ENCODE measurements around the gene SLC27A3.
"Not testable (repeated sequence)": the region's sequence is repeated elsewhere in the genome, so short reads cannot be mapped to it uniquely, and the experiment has no call there.

The SLC27A3 gene

DNA sequence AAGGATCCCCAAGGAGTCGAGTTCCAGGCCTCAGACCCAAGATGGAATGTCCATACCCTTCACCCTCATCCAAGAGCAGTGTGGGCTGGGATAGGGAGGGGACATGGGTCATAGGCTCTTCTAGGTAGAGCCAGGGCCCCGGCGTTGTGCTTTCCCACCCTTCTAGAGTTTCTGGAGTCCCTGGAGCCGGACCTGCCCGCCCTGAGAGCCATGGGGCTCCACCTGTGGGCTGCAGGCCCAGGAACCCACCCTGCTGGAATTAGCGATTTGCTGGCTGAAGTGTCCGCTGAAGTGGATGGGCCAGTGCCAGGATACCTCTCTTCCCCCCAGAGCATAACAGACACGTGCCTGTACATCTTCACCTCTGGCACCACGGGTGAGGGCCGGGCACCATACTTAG, 1.1 kb downstream of the SLC27A3 start:
- Histone ChIP-seq H3K4me1 (ENCODE audit: insufficient read depth, low read length) (peaks cover 30% of the 10 kb centered on the region), H3K27ac (ENCODE audit: low read depth, low read length) (peak overlapping the region; percentile 94), H3K27me3 (ENCODE audit: control insufficient read depth in 1 of 2, insufficient read depth in 2 of 2, low read length in 2 of 2) (no peaks in the 10 kb centered on the region), H3K4me3 (ENCODE audit: low read depth in 1 of 2, low read length in 2 of 2) (peak overlapping the region; percentile 73 to 98), H3K9ac (ENCODE audit: low read length) (peak overlapping the region; percentile 55), H3K36me3 (ENCODE audit: insufficient read depth, low read length) (peaks cover 26% of the 10 kb centered on the region), H3K9me3 (ENCODE audit: low read length) (no peaks in the 10 kb centered on the region)

DNA sequence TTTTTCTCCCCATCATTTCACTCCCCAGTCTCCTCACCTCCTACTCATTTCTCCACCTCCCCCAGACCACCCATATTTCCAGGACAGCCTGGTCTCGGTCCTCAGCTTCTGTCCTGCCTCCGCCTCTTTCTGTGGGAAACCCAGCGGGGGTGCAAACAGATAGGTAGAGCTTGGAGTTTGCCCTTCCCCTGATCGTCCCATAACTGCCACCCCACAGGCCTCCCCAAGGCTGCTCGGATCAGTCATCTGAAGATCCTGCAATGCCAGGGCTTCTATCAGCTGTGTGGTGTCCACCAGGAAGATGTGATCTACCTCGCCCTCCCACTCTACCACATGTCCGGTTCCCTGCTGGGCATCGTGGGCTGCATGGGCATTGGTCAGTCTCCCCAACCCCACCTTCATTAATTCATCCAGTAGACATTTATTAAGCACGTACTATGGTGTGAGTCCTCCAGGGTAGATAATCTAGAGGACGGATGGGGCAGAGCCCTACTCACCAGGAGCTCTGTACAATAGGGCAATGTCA, 1.7 kb downstream of the SLC27A3 start:
- no peaks in the 10 kb centered on the region for H3K9me3 ChIP-seq (ENCODE audit: low read length)
- no peaks in the 10 kb centered on the region for H3K27me3 ChIP-seq (ENCODE audit: control insufficient read depth in 1 of 2, insufficient read depth in 2 of 2, low read length in 2 of 2)
- H3K27ac ChIP-seq (ENCODE audit: low read depth, low read length) = no peak overlapping the region
- peaks cover 30% of the 10 kb centered on the region for H3K4me1 ChIP-seq (ENCODE audit: insufficient read depth, low read length)
- peak overlapping the region; percentile 73 to 98 for H3K4me3 ChIP-seq (ENCODE audit: low read depth in 1 of 2, low read length in 2 of 2)
- H3K9ac ChIP-seq (ENCODE audit: low read length) = no peak overlapping the region
- H3K36me3 ChIP-seq (ENCODE audit: insufficient read depth, low read length) = peaks cover 20% of the 10 kb centered on the region

GRCh38 chr1:153777648-153778047, 2.4 kb downstream of the SLC27A3 start:
- Histone ChIP-seq H3K9me3 (ENCODE audit: low read length) (no peaks in the 10 kb centered on the region), H3K4me1 (ENCODE audit: insufficient read depth, low read length) (peaks cover 32% of the 10 kb centered on the region), H3K27me3 (ENCODE audit: control insufficient read depth in 1 of 2, insufficient read depth in 2 of 2, low read length in 2 of 2) (no peaks in the 10 kb centered on the region), H3K4me3 (ENCODE audit: low read depth in 1 of 2, low read length in 2 of 2) (no peak overlapping the region), H3K9ac (ENCODE audit: low read length) (no peak overlapping the region), H3K36me3 (ENCODE audit: insufficient read depth, low read length) (peaks cover 16% of the 10 kb centered on the region), H3K27ac (ENCODE audit: low read depth, low read length) (no peak overlapping the region)

GRCh38 chr1:153778051-153778823, 3.0 kb downstream of the SLC27A3 start:
- Histone ChIP-seq H3K4me1 (ENCODE audit: insufficient read depth, low read length) (peaks cover 36% of the 10 kb centered on the region), H3K27me3 (ENCODE audit: control insufficient read depth in 1 of 2, insufficient read depth in 2 of 2, low read length in 2 of 2) (no peaks in the 10 kb centered on the region), H3K4me3 (ENCODE audit: low read depth in 1 of 2, low read length in 2 of 2) (no peak overlapping the region), H3K36me3 (ENCODE audit: insufficient read depth, low read length) (peaks cover 11% of the 10 kb centered on the region), H3K27ac (ENCODE audit: low read depth, low read length) (no peak overlapping the region), H3K9me3 (ENCODE audit: low read length) (no peaks in the 10 kb centered on the region), H3K9ac (ENCODE audit: low read length) (no peak overlapping the region)

DNA sequence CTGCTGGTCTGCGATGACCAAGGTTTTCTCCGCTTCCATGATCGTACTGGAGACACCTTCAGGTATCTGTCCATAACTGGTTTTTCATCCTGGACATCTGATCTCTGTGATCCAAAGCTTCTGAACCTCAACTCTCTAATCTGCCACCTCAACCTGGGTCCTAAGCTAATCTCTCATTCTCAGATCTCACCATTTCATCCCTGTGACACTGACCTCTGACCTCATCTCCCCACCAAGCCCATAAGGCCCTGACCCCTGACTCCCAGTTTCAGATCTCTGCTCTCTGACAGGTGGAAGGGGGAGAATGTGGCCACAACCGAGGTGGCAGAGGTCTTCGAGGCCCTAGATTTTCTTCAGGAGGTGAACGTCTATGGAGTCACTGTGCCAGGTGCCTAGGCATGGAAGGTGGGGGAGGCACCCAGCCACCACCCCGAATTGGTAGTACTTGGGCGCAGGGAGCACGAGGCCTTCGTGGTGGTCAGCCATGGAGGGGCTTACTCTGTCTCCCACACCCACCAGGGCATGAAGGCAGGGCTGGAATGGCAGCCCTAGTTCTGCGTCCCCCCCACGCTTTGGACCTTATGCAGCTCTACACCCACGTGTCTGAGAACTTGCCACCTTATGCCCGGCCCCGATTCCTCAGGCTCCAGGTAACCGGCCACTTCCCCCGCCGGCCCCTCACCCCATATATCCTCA, 3.8 kb downstream of the SLC27A3 start:
- Histone ChIP-seq H3K4me1 (ENCODE audit: insufficient read depth, low read length) (peaks cover 39% of the 10 kb centered on the region), H3K9me3 (ENCODE audit: low read length) (no peaks in the 10 kb centered on the region), H3K9ac (ENCODE audit: low read length) (no peak overlapping the region), H3K27ac (ENCODE audit: low read depth, low read length) (no peak overlapping the region), H3K27me3 (ENCODE audit: control insufficient read depth in 1 of 2, insufficient read depth in 2 of 2, low read length in 2 of 2) (no peaks in the 10 kb centered on the region), H3K36me3 (ENCODE audit: insufficient read depth, low read length) (peaks cover 7% of the 10 kb centered on the region), H3K4me3 (ENCODE audit: low read depth in 1 of 2, low read length in 2 of 2) (no peak overlapping the region)

DNA sequence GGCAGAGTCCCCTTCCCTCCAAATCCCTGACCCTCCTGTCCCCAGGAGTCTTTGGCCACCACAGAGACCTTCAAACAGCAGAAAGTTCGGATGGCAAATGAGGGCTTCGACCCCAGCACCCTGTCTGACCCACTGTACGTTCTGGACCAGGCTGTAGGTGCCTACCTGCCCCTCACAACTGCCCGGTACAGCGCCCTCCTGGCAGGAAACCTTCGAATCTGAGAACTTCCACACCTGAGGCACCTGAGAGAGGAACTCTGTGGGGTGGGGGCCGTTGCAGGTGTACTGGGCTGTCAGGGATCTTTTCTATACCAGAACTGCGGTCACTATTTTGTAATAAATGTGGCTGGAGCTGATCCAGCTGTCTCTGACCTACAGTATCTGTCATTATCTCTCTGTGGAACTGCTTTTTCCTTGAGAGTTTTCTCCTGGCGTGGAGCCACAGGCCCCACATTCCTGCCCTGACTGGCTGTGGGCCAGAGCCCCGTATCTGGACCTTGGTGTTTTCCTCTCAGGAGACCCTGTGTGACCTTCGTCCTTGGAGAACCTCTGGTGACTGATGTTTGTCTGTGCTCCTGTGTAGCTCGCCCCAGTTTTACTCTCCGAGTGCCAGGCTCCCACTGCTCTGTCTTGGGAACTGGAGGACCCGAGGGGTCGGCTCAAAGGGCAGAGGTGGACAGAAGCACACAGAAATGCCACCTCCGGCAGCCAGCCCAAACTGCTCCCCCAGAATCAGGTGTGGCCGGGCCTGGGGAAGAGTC, 4.8 kb downstream of the SLC27A3 start:
- no peak overlapping the region for H3K27ac ChIP-seq (ENCODE audit: low read depth, low read length)
- H3K4me1 ChIP-seq (ENCODE audit: insufficient read depth, low read length) = peaks cover 32% of the 10 kb centered on the region
- H3K4me3 ChIP-seq (ENCODE audit: low read depth in 1 of 2, low read length in 2 of 2) = no peak overlapping the region
- no peaks in the 10 kb centered on the region for H3K27me3 ChIP-seq (ENCODE audit: control insufficient read depth in 1 of 2, insufficient read depth in 2 of 2, low read length in 2 of 2)
- peaks cover 7% of the 10 kb centered on the region for H3K36me3 ChIP-seq (ENCODE audit: insufficient read depth, low read length)
- no peaks in the 10 kb centered on the region for H3K9me3 ChIP-seq (ENCODE audit: low read length)
- no peak overlapping the region for H3K9ac ChIP-seq (ENCODE audit: low read length)

- H3K9ac ChIP-seq (ENCODE audit: low read length) = no peak overlapping the region
- H3K27ac ChIP-seq (ENCODE audit: low read depth, low read length) = no peak overlapping the region
- H3K27me3 ChIP-seq (ENCODE audit: control insufficient read depth in 1 of 2, insufficient read depth in 2 of 2, low read length in 2 of 2) = no peaks in the 10 kb centered on the region
- H3K4me3 ChIP-seq (ENCODE audit: low read depth in 1 of 2, low read length in 2 of 2) = no peak overlapping the region
- H3K9me3 ChIP-seq (ENCODE audit: low read length) = no peaks in the 10 kb centered on the region
- H3K36me3 ChIP-seq (ENCODE audit: insufficient read depth, low read length) = peaks cover 7% of the 10 kb centered on the region
- peaks cover 32% of the 10 kb centered on the region for H3K4me1 ChIP-seq (ENCODE audit: insufficient read depth, low read length)
Observed at GRCh38 chr1:153780551-153780950, 5.3 kb downstream of the SLC27A3 start.

- H3K4me1 ChIP-seq (ENCODE audit: insufficient read depth, low read length) = peaks cover 16% of the 10 kb centered on the region
- H3K36me3 ChIP-seq (ENCODE audit: insufficient read depth, low read length); H3K27me3 ChIP-seq (ENCODE audit: control insufficient read depth in 1 of 2, insufficient read depth in 2 of 2, low read length in 2 of 2); H3K9me3 ChIP-seq (ENCODE audit: low read length): not testable (repeated sequence)
- H3K27ac ChIP-seq (ENCODE audit: low read depth, low read length) = peak overlapping the region; percentile 85
- peak overlapping the region; percentile 57 to 75 for H3K4me3 ChIP-seq (ENCODE audit: low read depth in 1 of 2, low read length in 2 of 2)
- peak overlapping the region; percentile 70 for H3K9ac ChIP-seq (ENCODE audit: low read length)
Observed at GRCh38 chr1:153782648-153783047, 7.4 kb downstream of the SLC27A3 start.

- Histone ChIP-seq H3K27ac (ENCODE audit: low read depth, low read length) (peak overlapping the region; percentile 85), H3K9ac (ENCODE audit: low read length) (peak overlapping the region; percentile 70), H3K27me3 (ENCODE audit: control insufficient read depth in 1 of 2, insufficient read depth in 2 of 2, low read length in 2 of 2) (no peaks in the 10 kb centered on the region), H3K9me3 (ENCODE audit: low read length) (no peaks in the 10 kb centered on the region), H3K4me1 (ENCODE audit: insufficient read depth, low read length) (peaks cover 12% of the 10 kb centered on the region), H3K36me3 (ENCODE audit: insufficient read depth, low read length) (peaks cover 7% of the 10 kb centered on the region), H3K4me3 (ENCODE audit: low read depth in 1 of 2, low read length in 2 of 2) (peak overlapping the region; percentile 57 to 75)
Observed at GRCh38 chr1:153783233-153784190, 8.3 kb downstream of the SLC27A3 start.

- H3K27me3 ChIP-seq (ENCODE audit: control insufficient read depth in 1 of 2, insufficient read depth in 2 of 2, low read length in 2 of 2) = no peaks in the 10 kb centered on the region
- H3K4me1 ChIP-seq (ENCODE audit: insufficient read depth, low read length) = peaks cover 33% of the 10 kb centered on the region
- H3K36me3 ChIP-seq (ENCODE audit: insufficient read depth, low read length) = no peaks in the 10 kb centered on the region
- no peak overlapping the region for H3K4me3 ChIP-seq (ENCODE audit: low read depth in 1 of 2, low read length in 2 of 2)
- no peak overlapping the region for H3K27ac ChIP-seq (ENCODE audit: low read depth, low read length)
- no peaks in the 10 kb centered on the region for H3K9me3 ChIP-seq (ENCODE audit: low read length)
- H3K9ac ChIP-seq (ENCODE audit: low read length) = no peak overlapping the region
Observed at GRCh38 chr1:153786038-153786790, 11.0 kb downstream of the SLC27A3 start.
